ENCODE data around the gene EEF1B2. TPM values are rescaled to one million over a fixed set of nuclear protein-coding genes. Genes with fewer than 3 reads are reported as not detected.
"Not testable (repeated sequence)": the region's sequence is repeated elsewhere in the genome, so short reads cannot be mapped to it uniquely, and the experiment has no call there.

EEF1B2 gene
- total RNA-seq, 1 donor from 2014 or later: 436 TPM

DNA sequence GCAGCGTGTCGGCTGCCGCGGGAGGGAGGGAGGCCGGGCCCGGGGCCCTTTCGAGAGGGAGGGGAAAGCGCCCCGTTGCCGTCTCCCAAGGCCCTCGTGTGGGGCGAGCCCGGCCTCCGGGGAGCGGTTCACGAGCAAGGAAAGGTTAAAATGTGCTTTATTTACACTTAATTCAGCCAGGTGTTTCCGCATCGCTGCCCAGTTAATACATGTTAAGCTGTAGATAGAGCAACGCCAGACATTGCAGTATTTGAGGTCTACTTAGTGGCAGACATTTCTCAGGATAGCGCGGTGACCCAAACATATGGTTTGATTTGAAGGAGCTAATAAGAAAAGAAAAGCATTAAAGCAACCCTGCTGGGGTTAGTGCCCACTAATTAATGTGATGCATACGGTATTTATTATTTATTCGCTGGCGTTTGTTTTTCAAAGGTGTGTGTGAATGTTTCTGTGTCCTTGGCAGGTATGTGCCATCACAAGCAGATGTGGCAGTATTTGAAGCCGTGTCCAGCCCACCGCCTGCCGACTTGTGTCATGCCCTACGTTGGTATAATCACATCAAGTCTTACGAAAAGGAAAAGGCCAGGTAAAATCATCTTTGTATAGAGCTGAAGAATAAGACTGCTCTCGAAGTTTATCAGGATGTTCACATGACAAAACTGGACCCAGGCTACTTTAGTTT is 571 bp downstream of the EEF1B2 start:
- Mint-ChIP-seq H3K27ac (ENCODE audit: unreplicated experiment) (peak overlapping the region; percentile 99), H3K36me3 (ENCODE audit: low read depth) (peaks cover 21% of the 10 kb centered on the region)
- no peak for DNase-seq (ENCODE audit: low spot score)

DNA sequence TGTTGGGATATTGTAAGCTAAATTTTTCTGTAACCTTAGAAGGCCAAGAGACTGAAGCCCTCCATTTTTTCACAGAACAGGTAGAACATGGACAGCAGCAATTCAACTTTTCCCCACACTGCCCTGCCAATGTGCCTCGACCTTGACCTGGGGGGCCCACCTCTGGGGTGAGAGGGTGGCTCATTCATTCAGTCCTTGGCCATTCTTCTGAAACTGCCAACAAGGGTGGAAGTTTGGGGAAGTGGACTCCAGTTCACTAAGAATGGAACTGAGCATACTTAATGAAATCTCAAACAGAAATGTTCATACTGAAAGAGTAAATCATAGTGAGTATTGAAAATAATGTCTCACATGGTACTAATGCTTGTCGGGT is 1.1 kb downstream of the EEF1B2 start:
- no peak for DNase-seq (ENCODE audit: low spot score)
- TF ChIP-seq, protein P1, sequence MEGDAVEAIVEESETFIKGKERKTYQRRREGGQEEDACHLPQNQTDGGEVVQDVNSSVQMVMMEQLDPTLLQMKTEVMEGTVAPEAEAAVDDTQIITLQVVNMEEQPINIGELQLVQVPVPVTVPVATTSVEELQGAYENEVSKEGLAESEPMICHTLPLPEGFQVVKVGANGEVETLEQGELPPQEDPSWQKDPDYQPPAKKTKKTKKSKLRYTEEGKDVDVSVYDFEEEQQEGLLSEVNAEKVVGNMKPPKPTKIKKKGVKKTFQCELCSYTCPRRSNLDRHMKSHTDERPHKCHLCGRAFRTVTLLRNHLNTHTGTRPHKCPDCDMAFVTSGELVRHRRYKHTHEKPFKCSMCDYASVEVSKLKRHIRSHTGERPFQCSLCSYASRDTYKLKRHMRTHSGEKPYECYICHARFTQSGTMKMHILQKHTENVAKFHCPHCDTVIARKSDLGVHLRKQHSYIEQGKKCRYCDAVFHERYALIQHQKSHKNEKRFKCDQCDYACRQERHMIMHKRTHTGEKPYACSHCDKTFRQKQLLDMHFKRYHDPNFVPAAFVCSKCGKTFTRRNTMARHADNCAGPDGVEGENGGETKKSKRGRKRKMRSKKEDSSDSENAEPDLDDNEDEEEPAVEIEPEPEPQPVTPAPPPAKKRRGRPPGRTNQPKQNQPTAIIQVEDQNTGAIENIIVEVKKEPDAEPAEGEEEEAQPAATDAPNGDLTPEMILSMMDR (IDR thresholded peaks at IDR 0.05): no peak
- Mint-ChIP-seq H3K27me3 (ENCODE audit: low read depth) (no peaks in the 10 kb centered on the region), H3K36me3 (ENCODE audit: low read depth) (peaks cover 21% of the 10 kb centered on the region), H3K27ac (ENCODE audit: unreplicated experiment) (peak overlapping the region; percentile 99), H3K4me3 (ENCODE audit: unreplicated experiment) (peak overlapping the region; percentile 82), H3K9me3 (ENCODE audit: low read depth) (no peaks in the 10 kb centered on the region), H3K4me1 (ENCODE audit: low read depth) (peaks cover 49% of the 10 kb centered on the region)

More for the DNA sequence above, 571 bp downstream of the EEF1B2 start:
- Mint-ChIP-seq H3K9me3 (ENCODE audit: low read depth) (no peaks in the 10 kb centered on the region), H3K27me3 (ENCODE audit: low read depth) (no peaks in the 10 kb centered on the region), H3K4me1 (ENCODE audit: low read depth) (peaks cover 49% of the 10 kb centered on the region), H3K4me3 (ENCODE audit: unreplicated experiment) (peak overlapping the region; percentile 82)
- TF ChIP-seq, protein P1 (IDR thresholded peaks at IDR 0.05): peak; percentile 9

DNA sequence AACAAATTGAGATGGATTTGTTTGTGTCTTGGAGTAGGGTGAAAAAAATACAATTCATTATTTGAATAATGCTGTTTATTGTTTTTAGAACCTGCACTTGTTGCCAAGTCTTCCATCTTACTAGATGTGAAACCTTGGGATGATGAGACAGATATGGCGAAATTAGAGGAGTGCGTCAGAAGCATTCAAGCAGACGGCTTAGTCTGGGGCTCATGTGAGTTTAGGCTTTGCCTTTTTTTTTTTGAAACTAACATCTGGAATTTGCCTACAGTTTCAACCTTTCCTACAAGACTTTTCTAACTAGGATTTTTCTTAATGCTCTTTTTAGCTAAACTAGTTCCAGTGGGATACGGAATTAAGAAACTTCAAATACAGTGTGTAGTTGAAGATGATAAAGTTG is 2.7 kb downstream of the EEF1B2 start:
- peaks cover 41% of the 10 kb centered on the region for H3K4me1 Mint-ChIP-seq (ENCODE audit: low read depth)
- H3K4me3 Mint-ChIP-seq (ENCODE audit: unreplicated experiment); H3K9me3 Mint-ChIP-seq (ENCODE audit: low read depth); H3K27me3 Mint-ChIP-seq (ENCODE audit: low read depth); H3K27ac Mint-ChIP-seq (ENCODE audit: unreplicated experiment); DNase-seq (ENCODE audit: low spot score): not testable (repeated sequence)
- H3K36me3 Mint-ChIP-seq (ENCODE audit: low read depth): peaks cover 27% of the 10 kb centered on the region

DNA sequence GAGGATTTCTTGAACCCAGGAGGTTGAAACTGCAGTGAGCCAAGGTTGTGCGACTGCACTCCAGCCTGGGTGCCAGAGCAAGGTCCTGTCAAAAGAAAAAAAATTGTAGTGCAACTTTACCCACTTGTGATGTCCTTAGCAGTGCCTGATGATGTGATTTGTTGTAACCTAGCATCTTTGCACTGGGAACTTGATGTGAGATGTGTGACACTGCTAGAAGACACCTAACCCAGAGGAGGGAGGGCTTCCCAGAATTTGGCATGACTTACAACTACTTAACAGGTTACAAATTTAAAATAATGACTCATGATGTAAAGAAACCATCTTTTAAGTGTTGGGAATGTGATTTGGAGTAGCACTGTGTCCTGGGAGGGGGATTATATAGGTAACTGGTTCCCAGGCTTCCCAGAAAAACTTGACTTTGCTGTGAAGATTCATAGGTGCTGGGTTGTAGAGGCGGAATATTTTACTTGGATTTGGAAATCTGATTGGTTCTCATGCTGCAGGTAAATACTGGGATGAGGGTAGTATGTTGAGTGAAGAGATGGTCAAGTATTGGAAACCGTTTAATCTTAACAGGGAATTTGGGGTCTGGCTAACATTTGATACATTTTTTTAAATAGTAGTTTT is 3.7 kb downstream of the EEF1B2 start:
- Mint-ChIP-seq H3K27me3 (ENCODE audit: low read depth) (no peaks in the 10 kb centered on the region), H3K36me3 (ENCODE audit: low read depth) (peaks cover 29% of the 10 kb centered on the region), H3K4me3 (ENCODE audit: unreplicated experiment) (no peak overlapping the region), H3K9me3 (ENCODE audit: low read depth) (peaks cover under 1% of the 10 kb centered on the region), H3K27ac (ENCODE audit: unreplicated experiment) (no peak overlapping the region), H3K4me1 (ENCODE audit: low read depth) (peaks cover 31% of the 10 kb centered on the region)
- TF ChIP-seq, protein P1 (IDR thresholded peaks at IDR 0.05): no peak
- DNase-seq (ENCODE audit: low spot score): no peak

DNA sequence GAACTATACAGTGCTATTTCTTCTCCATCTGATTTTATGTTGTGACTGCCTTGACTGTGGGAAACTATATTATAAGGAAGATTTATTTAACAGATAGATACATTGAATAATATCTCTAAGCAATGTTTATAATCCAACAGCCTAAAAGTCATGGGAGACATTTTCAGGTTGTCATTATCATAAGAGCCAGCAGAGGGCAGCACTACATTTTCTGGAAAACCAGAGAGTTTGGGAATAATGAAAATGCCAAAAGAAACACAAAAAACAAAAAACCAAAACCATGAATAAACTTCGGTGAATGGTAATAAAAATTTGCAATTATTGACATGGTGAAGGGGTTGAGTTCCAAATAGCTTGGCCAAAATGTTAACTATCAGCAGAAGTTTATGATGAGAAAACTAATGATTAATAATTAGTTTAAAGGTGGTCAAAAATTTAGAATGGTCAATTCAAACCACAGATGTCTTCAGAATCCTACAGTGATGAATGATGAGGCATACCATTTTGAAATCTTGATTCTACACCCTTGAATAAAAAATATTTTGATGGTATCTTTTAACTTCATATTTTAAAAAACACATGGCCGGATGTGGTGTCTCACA is 4.7 kb downstream of the EEF1B2 start:
- Mint-ChIP-seq H3K36me3 (ENCODE audit: low read depth) (peaks cover 30% of the 10 kb centered on the region), H3K27me3 (ENCODE audit: low read depth) (no peaks in the 10 kb centered on the region), H3K4me3 (ENCODE audit: unreplicated experiment) (no peak overlapping the region), H3K4me1 (ENCODE audit: low read depth) (peaks cover 30% of the 10 kb centered on the region), H3K9me3 (ENCODE audit: low read depth) (peaks cover 3% of the 10 kb centered on the region), H3K27ac (ENCODE audit: unreplicated experiment) (no peak overlapping the region)
- TF ChIP-seq, protein P1 (IDR thresholded peaks at IDR 0.05): peak; percentile 92
- DNase-seq (ENCODE audit: low spot score): no peak

DNA sequence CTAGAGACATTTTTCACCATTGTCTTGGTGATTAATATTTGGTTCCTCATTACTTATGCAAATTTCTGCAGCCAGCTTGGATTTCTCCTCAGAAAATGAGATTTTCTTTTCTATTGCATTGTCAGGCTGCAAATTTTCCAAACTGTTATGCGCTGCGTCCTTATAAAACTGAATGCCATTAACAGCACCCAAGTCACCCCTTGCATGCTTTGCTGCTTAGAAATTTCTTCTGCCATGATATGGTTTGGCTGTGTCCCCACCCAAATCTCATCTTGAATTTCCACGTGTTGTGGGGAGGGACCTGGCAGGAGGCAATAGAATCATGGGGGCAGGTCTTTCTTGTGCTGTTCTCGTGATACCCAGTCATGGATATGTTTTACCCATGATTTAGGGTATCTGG is 8.5 kb downstream of the EEF1B2 start:
- not testable (repeated sequence) for DNase-seq (ENCODE audit: low spot score); H3K27ac Mint-ChIP-seq (ENCODE audit: unreplicated experiment)
- H3K36me3 Mint-ChIP-seq (ENCODE audit: low read depth): peaks cover 18% of the 10 kb centered on the region

DNA sequence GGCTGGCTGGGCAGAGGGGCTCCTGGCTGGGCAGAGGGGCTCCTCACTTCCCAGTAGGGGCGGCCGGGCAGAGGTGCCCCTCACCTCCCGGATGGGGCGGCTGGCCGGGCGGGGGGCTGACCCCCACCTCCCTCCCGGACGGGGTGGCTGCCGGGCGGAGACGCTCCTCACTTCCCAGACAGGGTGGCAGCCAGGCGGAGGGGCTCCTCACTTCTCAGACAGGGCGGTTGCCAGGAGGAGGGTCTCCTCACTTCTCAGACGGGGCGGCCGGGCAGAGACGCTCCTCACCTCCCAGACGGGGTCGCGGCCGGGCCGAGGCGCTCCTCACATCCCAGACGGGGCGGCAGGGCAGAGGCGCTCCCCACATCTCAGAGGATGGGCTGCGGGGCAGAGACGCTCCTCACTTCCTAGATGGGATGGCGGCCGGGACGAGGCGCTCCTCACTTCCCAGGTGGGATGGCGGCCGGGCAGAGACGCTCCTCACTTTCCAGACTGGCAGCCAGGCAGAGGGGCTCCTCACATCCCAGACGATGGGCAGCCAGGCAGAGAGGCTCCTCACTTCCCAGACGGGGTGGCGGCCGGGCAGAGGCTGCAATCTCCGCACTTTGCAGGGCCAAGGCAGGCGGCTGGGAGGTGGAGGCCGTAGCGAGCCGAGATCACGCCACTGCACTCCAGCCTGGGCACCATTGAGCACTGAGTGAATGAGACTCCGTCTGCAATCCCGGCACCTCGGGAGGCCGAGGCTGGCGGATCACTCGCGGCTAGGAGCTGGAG is 12.1 kb downstream of the EEF1B2 start:
- H3K4me3 Mint-ChIP-seq (ENCODE audit: unreplicated experiment); H3K27ac Mint-ChIP-seq (ENCODE audit: unreplicated experiment); H3K9me3 Mint-ChIP-seq (ENCODE audit: low read depth); H3K4me1 Mint-ChIP-seq (ENCODE audit: low read depth); DNase-seq (ENCODE audit: low spot score); H3K27me3 Mint-ChIP-seq (ENCODE audit: low read depth): not testable (repeated sequence)
- H3K36me3 Mint-ChIP-seq (ENCODE audit: low read depth): peaks cover 11% of the 10 kb centered on the region

More for the DNA sequence above, 8.5 kb downstream of the EEF1B2 start:
- not testable (repeated sequence) for H3K4me3 Mint-ChIP-seq (ENCODE audit: unreplicated experiment); H3K27me3 Mint-ChIP-seq (ENCODE audit: low read depth); H3K9me3 Mint-ChIP-seq (ENCODE audit: low read depth); H3K4me1 Mint-ChIP-seq (ENCODE audit: low read depth)
